ENCODE data around the gene DIDO1. TPM values are rescaled to one million over a fixed set of nuclear protein-coding genes. Genes with fewer than 3 reads are reported as not detected.
"Not testable (repeated sequence)": the region's sequence is repeated elsewhere in the genome, so short reads cannot be mapped to it uniquely, and the experiment has no call there.

Gene DIDO1
- total RNA-seq, 2 donors from 2014 or later, result 40.1 to 52.7 TPM

DNA sequence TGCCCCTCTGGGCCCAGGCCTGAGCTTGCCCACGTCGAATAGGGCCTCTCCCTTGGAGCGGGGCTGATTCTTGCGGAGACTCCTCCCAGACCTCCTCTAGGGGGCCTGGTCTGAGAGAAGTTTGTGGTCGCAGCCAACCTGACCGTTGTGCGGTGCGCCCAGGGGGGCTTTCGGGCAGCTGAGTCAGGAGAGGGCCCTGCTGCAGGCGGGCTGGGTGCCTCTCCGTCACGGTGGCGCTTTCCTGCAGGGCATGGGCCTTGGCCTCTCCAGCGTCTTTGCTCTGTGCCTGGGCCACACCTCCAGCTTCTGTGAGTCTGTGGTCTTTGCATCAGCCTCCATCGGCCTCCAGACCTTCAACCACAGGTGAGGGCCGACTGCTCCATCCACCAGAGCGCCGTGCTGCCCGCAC lies 39.1 kb upstream of the DIDO1 start:
- Mint-ChIP-seq H3K36me3 (no peaks in the 10 kb centered on the region), H3K9me3 (no peaks in the 10 kb centered on the region), H3K27ac (no peak overlapping the region)
- DNase-seq (ENCODE audit: low spot score in 2 of 2), result no peak
- no peak for ATAC-seq

DNA sequence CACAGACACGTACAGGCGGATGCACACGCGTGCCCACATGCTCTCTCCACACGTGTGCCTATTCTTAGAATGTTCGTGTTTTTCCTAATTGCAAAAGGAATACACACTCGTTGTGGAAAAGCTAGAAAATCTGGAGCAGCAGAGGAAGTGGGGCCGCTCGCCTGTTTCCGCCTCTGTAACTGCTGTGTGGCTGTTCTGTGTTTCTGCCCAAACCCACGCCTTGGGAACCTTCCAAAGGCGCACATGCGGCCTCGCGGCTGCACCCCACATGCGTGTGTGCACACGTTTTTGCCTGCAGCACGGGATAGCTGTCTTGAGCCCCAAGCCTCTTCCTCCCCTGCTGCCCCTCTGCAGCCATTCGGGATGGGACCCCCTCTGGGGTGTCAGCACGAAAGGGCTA lies 38.4 kb upstream of the DIDO1 start:
- no peak for DNase-seq (ENCODE audit: low spot score in 2 of 2)
- Mint-ChIP-seq H3K36me3 (no peaks in the 10 kb centered on the region), H3K9me3 (no peaks in the 10 kb centered on the region), H3K27ac (no peak overlapping the region)
- no peak for ATAC-seq

DNA sequence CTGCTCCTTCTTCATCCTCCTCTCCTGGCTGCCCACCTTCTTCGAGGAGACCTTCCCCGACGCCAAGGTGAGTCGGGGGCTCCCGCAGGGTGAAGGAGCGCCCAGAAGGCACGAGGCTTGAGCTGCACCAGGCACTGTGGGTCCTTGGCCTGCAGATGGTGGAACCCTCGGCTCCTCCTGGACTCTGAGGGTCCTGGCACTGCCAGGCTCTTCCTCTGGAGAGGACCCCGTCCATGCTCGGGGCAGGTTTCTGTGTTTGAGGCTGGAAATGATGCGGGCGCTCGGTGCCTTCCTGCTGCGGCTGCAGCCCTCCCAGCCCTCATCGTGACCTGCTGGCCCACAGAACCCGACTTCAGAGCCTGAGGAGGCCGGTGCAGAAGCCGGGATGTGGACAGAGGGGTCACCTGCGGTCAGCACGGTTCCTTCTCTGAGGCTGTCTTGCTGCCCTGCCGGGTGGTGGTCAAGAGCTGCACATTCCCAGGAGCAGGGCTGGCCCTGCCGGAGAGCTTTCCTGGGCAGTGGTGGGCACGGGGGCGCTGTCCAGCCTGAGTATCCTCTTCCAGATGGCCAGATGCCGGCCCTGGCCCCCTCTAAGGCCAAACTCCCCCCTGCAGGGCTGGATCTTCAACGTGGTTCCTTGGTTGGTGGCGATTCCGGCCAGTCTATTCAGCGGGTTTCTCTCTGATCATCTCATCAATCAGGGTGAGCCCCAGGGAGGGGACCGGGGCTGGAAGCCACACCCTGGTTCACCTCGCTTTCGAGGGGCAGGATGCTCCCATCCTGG lies 37.5 kb upstream of the DIDO1 start:
- DNase-seq (ENCODE audit: low spot score in 2 of 2), result no peak
- Mint-ChIP-seq H3K27ac (no peak overlapping the region), H3K36me3 (no peaks in the 10 kb centered on the region), H3K9me3 (no peaks in the 10 kb centered on the region)
- ATAC-seq, result no peak

DNA sequence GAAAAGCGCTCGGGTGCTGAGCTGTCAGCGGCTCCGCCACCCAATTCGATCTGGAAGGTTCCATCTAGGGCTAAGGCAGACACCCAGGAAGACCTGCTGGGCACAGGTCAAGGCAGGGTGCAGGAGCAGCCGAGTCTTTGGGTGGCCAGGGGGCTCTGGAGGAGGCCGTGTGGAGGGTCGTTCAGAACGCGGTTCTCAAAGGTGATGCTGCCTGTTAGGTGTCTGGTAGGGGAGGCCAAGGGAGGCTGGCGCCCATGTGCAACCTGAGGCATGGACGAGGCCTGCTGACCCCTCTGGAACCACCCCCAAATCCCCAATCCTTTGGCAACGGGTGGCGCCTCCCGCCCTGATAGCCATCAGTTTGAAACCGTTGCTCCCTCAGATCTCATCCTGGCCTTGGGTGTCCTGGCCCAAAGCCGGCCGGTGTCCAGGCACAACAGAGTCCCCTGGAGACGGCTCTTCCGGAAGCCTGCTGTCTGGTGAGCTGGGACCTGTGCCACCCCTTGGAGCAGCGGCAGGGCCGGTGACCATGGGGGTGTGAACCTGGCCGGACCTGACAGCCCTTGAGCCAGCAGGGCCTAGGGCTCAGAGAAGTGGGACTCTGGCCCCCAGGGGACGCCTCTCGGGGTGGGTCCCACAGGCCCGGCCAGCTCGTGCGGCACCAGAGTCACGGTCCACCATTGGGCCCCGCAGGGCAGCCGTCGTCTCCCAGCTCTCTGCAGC lies 36.7 kb upstream of the DIDO1 start:
- ATAC-seq (no peak), DNase-seq (ENCODE audit: low spot score in 2 of 2) (no peak)
- Mint-ChIP-seq H3K36me3 (no peaks in the 10 kb centered on the region), H3K27ac (no peak overlapping the region), H3K9me3 (no peaks in the 10 kb centered on the region)

DNA sequence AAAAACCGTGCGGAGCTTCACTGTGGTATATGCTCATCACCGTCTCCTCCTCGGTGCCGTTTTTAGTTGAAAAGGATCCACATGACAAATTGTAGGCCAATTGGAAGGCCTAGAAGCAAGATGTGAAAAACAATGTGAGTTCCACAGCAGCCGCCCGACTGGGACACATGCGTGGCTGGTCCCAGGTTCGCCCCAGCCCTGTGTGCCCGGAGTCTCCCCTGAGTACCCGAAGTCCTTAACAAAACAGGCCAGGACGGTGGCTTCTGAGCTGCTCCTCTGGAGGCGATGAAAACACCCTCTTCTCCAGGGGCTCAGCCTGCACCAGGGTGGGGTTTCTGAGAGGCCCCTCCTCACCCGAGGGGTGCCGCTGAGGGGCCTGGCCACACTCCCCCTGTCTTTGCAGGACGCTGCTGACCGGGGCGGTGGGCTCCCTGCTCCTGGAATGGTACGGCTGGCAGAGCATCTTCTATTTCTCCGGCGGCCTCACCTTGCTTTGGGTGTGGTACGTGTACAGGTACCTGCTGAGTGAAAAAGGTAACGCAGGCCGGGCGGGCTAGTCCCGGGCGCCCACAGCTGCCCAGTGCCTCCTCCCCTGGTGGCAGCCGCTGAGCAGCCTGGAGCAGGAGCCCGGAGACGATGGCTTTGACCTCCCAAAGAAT lies 36.0 kb upstream of the DIDO1 start:
- no peaks in the 10 kb centered on the region for H3K9me3 Mint-ChIP-seq
- no peak for ATAC-seq
- H3K36me3 Mint-ChIP-seq, result no peaks in the 10 kb centered on the region
- no peak for DNase-seq (ENCODE audit: low spot score in 2 of 2)
- no peak overlapping the region for H3K27ac Mint-ChIP-seq

DNA sequence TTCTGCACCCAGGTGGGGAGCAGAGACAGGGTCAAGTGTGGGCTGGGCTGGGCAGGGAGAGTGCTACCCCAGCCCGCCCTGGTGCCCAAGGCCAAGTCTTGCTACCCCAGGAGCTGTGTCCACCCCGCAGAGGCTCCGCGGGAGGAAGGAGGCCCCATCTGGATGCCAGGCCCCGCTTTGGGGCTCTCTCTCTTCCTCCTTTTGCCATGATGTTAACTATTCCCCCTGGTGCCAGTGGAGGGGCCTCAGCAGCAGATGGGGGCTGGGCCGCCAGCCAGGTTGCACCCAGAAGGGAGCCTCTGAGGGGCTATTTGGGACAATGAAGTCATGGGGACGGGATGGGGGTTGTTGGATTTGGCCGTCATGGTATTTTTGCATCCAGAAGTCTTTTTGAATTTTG lies 35.5 kb upstream of the DIDO1 start:
- H3K36me3 Mint-ChIP-seq, result no peaks in the 10 kb centered on the region
- no peaks in the 10 kb centered on the region for H3K9me3 Mint-ChIP-seq
- no peak overlapping the region for H3K27ac Mint-ChIP-seq
- DNase-seq (ENCODE audit: low spot score in 2 of 2), result no peak
- ATAC-seq, result no peak

DNA sequence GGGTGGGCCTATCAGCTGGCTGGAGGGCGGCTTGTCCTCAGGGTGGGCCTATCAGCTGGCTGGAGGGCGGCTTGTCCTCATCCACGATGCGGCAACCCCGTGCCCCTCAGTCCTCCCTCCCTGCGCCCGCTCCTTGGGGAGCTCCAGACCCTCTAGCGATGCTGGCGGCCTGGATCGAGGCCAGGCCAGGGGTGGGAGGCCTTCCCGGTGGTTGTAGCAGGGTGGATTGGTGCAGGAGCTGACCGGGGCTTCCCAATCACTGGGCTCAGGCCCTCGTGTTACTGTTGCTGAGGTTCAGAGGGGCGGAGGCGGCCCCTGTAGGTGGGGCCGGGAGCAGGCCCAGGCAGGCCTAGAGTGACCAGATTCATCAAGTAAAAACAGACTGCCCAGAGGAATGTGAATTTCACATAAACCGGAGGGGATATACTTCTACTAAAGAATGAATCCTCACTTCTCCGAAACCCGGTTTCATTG lies 35.0 kb upstream of the DIDO1 start:
- Mint-ChIP-seq H3K27ac (no peak overlapping the region), H3K36me3 (no peaks in the 10 kb centered on the region), H3K9me3 (no peaks in the 10 kb centered on the region)
- ATAC-seq (no peak), DNase-seq (ENCODE audit: low spot score in 2 of 2) (no peak)

DNA sequence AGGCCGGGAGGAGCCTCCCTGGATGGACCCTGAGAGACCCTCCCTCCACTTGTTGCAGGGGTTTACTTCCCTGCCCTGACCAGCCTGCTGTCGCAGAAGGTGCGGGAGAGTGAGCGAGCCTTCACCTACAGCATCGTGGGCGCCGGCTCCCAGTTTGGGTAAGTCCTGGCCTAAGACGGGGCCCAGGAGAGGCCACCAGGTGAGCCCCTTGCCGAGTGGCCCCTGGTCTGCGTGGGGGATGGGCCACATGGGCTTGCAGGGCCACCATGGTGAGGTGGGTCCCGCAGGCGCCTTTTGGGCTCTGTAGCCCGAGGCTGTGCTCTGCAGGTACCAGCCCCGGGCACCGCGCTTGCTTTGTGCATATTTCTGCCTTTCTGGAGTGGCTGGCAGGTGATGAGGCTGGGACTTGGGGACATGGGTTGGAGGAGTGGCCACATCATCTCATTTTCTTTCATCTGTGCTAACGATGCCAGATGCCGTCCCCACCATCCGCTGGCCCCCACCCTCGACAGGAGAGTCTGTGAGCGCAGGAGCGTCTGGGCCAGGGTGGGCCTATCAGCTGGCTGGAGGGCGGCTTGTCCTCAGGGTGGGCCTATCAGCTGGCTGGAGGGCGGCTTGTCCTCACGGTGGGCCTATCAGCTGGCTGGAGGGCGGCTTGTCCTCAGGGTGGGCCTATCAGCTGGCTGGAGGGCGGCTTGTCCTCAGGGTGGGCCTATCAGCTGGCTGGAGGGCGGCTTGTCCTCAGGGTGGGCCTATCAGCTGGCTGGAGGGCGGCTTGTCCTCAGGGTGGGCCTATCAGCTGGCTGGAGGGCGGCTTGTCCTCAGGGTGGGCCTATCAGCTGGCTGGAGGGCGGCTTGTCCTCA lies 34.4 kb upstream of the DIDO1 start:
- H3K27ac Mint-ChIP-seq, H3K9me3 Mint-ChIP-seq, ATAC-seq: not testable (repeated sequence)

DNA sequence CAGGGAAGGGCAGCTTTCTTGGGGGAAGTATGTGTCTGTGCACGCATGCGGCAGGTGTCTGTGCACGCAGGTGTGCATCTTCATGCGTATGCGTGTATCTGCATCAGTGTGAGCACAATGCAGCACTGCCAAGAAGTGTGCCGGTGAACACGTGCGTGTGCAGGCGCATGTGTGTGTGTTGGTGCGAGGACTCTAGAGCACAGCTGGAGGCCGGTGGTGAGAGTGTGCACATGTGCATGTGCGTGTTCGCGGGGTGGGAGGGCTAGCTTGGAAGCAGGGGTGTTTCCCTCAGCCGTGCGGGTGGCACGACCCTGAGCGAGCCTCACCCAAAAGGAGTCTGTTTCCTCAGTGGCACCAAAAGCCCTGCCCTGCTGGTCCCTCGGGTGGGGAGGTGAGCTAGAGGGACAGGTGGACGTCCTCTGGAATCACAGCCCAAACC lies 33.7 kb upstream of the DIDO1 start:
- ATAC-seq (no peak), DNase-seq (ENCODE audit: low spot score in 2 of 2) (no peak)
- Mint-ChIP-seq H3K36me3 (no peaks in the 10 kb centered on the region), H3K27ac (peak overlapping the region in 1 of 2 donors; percentile 14), H3K9me3 (no peaks in the 10 kb centered on the region)

More for the DNA sequence above, 34.4 kb upstream of the DIDO1 start:
- H3K36me3 Mint-ChIP-seq; DNase-seq (ENCODE audit: low spot score in 2 of 2): not testable (repeated sequence)

DNA sequence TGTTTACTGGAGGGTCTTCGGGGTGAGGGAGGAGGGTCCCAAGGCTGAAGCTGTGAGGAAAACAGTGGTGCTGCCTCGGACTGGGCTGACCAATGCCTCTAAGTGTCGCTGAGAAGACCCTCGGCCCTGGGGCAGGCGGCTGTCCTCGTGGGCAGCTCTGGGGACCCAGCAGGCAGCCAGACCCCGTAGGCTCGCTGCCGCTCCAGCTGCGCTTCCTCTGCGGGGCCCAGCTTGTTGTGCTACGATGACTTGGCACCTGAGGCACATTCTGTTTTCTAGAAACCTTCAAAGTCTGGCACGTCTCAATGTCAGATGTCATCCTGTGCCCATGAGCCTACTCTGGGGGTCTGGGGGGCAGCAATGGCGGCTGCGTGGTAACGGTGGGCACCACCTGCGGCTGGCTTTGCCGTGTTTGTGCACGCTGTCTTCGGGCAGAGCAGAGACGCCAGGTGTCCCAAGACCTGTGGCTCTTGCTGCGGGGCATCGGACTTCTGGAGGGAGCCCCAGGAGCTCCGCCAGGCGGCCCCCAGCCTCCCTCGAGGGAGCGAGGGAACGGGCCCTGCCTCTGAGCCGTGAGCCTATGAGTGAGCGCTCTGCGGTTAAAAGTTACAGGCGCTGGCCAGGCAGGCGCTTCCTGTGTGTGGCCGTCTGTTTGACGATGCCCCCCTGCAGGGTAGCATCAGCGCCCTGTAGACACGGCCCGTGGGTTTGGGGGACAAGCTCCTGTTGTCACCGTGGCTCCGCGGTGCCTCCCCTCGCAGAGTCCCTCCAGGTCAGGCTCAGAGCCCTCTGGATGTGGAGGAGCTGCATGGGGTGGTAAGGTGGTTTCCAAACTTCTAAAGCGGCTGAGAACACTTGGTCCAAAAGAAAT lies 33.0 kb upstream of the DIDO1 start:
- ATAC-seq (peak in 1 of 2 donors; percentile 45), DNase-seq (ENCODE audit: low spot score in 2 of 2) (no peak)
- Mint-ChIP-seq H3K9me3 (no peaks in the 10 kb centered on the region), H3K36me3 (no peaks in the 10 kb centered on the region), H3K27ac (peak overlapping the region in 1 of 2 donors; percentile 14)

DNA sequence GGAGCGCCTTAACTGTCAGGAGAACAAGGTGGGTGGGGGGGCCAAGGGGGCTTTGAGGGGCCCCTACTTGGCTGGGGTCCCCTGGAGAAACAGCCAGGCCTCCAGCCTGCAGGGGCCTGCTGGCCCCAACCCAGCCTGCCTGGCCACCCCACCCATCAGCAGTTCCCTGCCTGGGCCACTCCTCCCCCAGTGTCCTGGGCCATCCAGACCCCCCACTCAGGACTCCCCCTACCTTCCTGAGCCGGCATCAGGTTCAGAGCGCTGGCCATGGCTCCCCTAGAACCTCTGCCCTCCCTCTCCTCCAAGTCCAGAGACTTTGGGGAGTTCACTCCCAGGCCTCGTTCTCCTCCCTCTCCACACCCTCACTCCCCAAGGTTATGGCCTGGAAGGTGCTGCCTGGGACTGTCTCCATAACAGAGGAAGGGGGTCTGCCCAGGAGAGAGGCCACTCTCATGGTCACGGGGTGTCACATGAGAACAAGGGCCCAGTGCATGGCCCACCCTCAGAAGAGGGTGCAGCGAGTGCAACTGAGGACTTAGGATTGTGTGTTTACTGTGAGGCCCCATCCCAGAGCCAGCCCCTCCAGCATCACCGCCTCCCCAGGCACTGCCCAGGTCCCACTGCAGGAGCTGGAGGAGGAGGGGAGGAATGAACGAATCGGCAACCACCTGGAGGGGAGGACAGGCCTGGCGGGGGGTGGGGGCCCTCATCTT lies 32.2 kb upstream of the DIDO1 start:
- ATAC-seq (no peak), DNase-seq (ENCODE audit: low spot score in 2 of 2) (no peak)
- Mint-ChIP-seq H3K36me3 (no peaks in the 10 kb centered on the region), H3K9me3 (no peaks in the 10 kb centered on the region), H3K27ac (no peak overlapping the region)

DNA sequence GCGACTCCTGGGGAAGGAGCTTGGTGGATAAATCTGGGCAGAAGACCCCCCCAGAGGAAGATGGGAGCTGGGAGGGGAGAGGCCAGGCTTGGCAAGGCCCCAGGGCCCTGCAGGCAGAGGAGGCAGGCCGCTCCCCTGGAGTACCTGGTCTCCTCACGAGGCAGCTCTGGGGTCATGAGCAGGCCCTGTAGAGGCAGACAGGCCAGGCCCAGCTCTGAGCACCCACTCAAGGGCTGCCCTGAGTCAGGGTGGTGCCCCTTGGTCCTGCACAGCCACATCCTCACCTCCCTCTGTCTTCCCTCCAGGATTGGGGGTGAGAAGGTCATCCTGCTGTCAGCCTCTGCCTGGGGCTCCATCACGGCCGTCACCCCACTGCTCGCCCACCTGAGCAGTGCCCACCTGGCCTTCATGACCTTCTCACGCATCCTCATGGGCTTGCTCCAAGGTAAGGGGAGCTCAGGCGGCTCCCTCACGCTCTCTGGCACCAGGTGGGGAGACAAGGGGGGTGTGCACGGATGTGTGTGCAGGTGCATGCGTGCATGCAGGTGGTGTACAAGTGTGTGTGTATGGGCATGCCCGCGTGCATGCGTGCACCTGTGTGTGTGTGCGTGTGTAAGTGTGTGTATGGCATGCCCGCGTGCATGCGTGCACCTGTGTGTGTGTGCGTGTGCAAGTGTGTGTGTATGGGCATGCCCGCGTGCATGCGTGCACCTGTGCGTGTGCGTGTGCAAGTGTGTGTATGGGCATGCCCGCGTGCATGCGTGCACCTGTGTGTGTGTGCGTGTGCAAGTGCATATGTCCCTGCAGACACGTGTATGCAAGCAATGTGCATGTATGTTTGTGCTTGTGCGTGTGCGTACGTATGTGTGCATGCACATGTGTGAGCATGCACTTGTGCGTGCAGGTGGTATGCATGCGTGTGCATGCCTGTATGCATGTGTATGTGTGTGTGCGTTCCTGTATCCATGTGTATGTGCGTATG lies 31.1 kb upstream of the DIDO1 start:
- H3K9me3 Mint-ChIP-seq, result no peaks in the 10 kb centered on the region
- H3K36me3 Mint-ChIP-seq, result no peaks in the 10 kb centered on the region
- H3K27ac Mint-ChIP-seq, result no peak overlapping the region
- ATAC-seq (no peak), DNase-seq (ENCODE audit: low spot score in 2 of 2) (no peak)

DNA sequence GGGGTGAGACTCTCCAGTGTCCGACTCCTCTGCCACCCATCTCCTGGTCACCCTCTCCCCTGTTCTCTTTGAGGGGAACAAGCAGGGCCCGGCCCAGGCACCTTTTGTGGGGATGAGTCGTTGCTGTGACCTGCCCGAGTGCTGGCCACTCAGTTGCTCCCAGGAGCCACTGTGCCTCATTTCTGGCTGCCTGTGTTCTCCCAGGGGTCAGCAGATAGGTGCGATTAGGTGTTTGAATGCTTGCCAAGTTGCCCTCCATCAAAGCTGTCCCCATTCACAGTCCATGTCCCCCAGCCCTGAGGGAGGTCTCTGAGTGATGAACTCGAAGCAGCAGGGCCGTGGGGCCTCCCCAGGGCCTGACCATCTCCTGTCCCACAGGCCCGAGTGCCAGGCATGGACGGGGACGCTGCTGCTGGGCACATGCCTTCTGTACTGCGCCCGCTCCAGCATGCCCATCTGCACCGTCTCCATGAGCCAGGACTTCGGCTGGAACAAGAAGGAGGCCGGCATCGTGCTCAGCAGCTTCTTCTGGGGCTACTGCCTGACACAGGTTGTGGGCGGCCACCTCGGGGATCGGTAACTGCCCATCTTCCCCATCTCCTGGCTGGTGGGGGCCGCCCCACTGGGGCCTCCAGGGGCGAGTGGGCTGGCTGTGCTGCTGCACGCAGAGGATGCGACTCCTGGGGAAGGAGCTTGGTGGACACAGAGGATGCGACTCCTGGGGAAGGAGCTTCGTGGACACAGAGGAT lies 30.3 kb upstream of the DIDO1 start:
- H3K9me3 Mint-ChIP-seq, result no peaks in the 10 kb centered on the region
- no peak for ATAC-seq
- H3K27ac Mint-ChIP-seq, result no peak overlapping the region
- no peaks in the 10 kb centered on the region for H3K36me3 Mint-ChIP-seq
- DNase-seq (ENCODE audit: low spot score in 2 of 2), result no peak
